Activated effector memory CD4-positive, alpha-beta T cell treated with anti-CD3 and anti-CD28 coated beads, Interleukin-2, amount 50 U/mL, for 16 hours (primary cell): ENCODE data around the gene ANKRD28.
"Not testable (repeated sequence)": the region's sequence is repeated elsewhere in the genome, so short reads cannot be mapped to it uniquely, and the experiment has no call there.

ENCODE experiments used
- DNase-seq: peaks from one replicate; pipeline ENCODE4 v3.0.0-alpha.2; 2020

The ANKRD28 gene

GRCh38 chr3:15797642-15798303, at the start of gene ANKRD28:
ANKRD28 (minus strand) TSS chr3:15797979; CDS start chr3:15796521, 1,458 bp downstream.
- DNase-seq, result no peak

- no peak for DNase-seq
These were observed 49.5 kb upstream of the ANKRD28 start for GRCh38 chr3:15847239-15847638.

GRCh38 chr3:15846606-15847005, 48.8 kb upstream of the ANKRD28 start:
- no peak for DNase-seq

DNA sequence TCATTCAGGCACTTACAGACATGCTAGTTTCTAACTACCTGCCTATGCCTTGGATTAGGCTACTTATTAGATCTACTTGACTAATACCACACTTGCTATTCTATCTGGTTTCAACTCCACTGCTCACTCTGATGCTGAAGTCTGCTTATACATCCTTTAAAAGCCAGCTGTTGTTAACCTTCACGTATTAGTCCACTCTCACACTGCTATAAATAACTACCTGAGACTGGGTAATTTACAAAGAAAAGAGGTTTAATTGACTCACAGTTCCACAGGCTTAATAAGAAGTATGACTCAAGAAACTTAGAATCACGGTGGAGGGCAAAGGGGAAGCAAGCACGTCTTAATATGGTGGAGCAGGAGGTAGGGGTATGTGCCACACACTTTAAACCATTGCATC, 47.7 kb upstream of the ANKRD28 start:
- DNase-seq, result no peak

DNA sequence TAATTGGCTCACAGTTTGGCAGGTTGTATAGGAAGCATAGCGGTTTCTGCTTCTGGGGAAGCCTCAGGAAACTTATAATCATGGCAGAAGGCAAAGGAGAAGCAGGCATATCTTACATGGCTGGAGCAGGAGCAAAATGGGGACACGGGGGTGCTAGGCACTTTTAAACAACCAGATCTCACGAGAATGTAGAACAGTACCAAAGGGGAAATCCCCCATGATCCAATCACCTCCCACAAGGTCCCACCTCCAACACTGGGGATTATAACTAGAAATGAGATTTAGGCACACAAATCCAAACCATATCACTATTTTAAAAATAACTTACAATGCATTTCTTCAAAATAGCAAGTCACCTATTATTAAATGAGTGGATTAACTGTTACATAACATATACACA, 47.1 kb upstream of the ANKRD28 start:
- DNase-seq, result no peak

DNA sequence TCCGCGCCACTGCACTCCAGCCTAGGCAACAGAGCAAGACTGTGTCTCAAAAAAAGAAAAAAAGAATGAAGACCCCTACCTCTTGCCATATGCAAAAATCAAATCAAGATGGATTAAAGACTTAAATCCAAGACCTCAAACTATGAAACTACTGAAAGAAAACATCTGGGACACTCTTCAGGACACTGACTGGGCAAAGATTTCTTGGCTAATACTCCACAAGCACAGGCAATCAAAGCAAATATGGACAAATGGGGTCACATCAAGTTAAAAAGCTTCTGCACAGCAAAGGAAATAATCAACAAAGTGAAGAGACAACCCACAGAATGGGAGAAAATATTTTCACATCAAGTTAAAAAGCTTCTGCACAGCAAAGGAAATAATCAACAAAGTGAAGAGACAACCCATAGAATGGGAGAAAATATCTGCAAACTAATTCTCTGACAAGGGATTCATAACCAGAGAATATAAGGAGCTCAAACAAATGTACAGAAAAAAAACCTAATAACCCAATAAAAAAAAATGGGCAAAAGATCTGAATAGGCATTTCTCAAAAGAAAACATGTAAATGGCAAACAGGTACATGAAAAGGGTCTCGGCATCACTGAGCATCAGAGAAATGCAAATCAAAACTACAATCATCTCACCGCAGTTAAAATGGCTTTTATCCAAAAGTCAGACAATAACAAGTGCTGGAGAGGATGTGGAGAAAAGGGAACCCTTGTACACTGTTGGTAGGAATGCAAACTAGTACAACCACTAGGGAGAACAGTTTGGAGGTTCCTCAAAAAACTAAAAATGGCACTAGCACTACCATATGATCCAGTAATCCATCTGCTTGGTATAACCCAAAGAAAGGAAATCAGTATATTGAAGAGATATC, 43.6 kb upstream of the ANKRD28 start:
- DNase-seq, result not testable (repeated sequence)

DNA sequence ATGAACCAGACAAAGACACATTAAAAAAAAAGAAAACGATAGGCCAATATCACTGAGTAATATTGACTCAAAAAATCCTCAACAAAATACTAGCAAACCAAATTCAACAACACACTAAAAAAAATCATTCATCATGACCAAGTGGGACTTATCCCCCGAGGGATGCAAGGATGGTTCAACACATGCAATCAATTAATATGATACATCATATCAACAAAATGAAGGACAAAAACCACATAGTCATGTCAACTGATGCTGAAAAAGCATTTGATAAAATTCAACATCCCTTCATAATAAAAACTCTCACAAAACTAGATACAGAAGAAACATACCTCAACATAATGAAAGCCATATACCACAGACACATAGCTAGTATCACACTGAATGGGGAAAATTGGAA, 41.8 kb upstream of the ANKRD28 start:
- no peak for DNase-seq

DNA sequence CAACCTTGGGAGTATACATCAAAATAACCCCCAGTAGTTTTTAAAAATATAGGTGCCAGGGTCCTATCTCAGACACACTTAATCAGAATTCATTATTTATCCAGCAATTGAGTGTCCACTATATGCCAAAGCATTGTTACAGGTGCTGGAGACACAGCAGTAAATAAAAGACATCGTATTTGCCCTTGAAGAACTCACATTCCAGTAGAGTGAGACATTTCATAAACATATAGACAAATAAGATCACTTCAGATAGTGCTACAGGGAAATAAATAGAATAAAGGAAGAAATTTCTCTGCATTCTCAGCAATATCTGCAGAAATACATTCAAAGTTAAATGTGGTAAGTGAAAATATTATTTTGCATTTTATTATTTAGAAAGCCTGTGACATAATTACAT, 34.1 kb upstream of the ANKRD28 start:
- no peak for DNase-seq

- DNase-seq, result no peak
These were observed 27.2 kb upstream of the ANKRD28 start for GRCh38 chr3:15825016-15825415.

DNA sequence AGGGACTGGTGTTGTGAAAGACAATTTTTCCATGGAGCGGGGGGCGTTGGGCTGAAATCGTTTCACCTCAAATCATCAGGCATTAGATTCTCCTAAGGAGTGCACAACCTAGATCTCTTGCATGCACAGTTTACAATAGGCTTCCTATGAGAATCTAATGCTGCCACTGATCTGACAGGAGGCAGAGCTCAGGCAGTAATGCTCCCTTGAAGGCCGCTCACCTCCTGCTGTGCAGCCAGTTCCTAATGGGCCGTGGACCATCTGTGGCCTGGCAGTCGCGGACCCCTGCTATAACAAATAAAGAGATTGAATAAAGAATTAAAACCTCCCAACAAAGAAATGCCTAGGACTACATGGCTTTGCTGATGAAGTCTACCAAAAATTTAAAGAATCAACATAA, 25.3 kb upstream of the ANKRD28 start:
- DNase-seq, result no peak

DNA sequence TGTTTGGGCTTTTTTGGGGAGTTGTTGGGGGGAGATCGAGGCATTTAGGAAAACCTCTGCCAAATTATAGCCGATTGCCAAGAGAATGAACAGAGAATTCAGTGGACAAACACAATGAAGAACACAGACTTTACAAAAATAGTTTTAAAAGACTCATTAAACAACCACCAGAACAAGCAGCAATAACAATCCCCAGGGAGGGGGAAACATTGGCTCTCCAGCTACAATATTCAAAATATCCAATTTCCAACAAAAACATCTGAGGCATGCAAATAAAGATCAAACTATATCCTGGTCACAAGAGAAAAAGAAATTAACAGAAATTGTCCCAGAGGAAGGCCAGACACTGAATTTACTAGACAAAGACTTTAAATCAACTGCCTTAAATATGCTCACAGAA, 24.5 kb upstream of the ANKRD28 start:
- no peak for DNase-seq

DNA sequence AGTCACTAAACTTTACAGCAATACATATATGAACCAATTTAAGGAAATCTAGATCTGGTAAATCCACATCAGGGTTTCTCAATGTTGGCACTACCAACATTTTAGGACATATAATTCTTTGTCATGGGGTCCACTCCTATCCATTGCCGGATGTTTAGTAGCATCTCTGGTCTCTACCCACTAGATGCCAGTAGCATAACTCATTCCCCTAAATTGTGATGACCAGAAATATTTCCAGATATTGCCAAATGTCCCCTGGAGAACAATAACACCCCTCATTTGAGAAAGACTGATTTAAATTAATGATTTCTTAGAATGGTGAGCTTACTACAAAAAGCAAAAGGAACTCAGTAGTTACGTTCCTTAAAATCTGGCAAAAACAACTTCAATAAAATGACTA, 23.1 kb upstream of the ANKRD28 start:
- DNase-seq, result no peak

GRCh38 chr3:15819576-15819975, 21.8 kb upstream of the ANKRD28 start:
- DNase-seq, result no peak

DNA sequence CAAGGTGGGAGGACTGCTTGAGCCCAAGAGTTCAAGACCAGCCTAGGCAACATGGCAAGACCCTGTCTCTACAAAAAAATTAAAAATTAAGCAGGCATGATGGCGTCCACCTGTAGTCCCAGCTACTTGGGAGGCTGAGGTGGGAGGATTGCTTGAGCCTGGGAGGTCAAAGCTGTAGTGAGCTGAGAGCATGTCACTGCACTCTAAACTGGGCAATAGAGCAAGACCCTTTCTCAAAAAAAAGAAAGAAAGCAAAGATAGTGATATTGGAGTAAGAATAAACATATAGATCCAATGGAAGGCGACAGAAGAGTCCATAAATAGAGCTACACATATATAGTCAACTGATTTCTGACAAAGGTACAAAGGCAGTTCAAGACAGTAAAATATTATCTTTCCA, 21.3 kb upstream of the ANKRD28 start:
- DNase-seq, result no peak

DNA sequence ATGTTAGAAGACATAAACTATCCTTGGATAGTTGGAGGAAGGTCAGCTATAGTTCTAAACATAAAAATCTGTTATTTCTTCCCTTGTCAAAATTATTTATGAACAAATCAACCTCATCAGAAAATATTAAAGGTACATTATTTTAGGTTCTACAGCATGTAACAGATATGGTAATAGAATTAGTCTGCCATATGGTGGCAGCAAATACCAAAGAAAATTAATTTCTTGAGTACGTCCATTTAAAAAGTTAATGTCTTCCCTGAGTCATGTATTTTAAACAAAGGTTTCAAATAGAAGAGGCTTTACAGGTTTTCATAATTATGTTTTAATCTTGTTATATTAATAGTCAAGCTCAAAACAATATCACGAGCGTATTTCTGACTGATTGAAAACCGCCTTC, 17.9 kb upstream of the ANKRD28 start:
- no peak for DNase-seq

DNA sequence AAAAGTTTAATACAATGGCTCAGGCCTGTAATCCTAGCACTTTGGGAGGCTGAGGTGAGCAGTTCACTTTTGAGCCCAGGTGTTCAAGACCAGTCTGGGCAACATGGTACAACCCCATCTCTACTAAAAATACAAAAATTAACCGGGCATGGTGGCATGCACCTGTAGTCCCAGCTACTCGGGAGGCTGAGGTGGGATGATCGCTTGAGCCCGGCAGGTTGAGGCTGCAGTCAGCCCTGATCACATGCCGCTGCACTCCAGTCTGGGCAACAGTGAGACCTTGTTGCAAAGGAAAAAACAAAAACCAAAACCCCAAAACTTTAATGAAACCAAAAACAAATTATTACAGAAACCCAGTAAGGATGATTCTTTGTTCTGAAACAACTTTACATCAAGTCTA, 15.3 kb upstream of the ANKRD28 start:
- not testable (repeated sequence) for DNase-seq

DNA sequence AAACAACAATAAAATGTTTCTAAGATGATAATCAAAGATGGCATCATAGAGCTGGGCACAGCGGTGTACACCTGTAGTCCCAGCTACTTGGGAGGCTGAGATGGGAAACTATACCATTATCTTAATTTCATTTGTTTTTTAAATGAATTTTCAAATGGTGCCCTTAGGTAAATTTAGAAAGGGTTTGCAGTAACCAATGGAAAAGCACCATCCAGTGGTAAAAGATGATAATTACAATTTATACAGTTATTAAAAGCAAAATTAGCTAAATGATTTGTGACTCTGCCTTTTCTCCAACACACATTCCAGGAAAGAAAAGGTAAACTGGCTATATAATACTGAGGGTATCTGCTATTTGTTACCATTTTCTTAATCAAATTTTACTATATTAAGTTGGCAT, 14.4 kb upstream of the ANKRD28 start:
- no peak for DNase-seq

- no peak for DNase-seq
These were observed 12.9 kb upstream of the ANKRD28 start for GRCh38 chr3:15810702-15811101.

DNA sequence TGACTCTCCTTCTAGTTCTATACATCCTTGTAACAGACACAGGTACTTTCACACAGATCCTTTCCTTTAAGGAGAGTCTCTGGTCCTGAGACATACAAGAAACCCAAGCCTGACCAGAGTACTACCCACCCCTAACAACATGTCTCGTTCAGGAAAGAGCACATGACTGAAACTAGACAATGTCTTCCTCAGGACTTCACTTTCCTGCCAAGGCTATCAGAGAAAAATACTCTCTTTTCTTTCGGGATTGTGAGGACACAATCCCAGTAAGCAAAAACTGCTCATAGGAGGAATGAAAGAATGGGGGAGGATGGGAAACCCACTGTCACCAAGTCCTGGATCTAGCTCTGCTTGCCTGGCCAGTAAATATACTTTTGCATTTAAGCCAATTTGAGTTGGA, 11.5 kb upstream of the ANKRD28 start:
- DNase-seq, result no peak

- no peak for DNase-seq
These were observed 11.0 kb upstream of the ANKRD28 start for GRCh38 chr3:15808679-15809310.

- no peak for DNase-seq
These were observed 8.0 kb upstream of the ANKRD28 start for GRCh38 chr3:15805756-15806266.

DNA sequence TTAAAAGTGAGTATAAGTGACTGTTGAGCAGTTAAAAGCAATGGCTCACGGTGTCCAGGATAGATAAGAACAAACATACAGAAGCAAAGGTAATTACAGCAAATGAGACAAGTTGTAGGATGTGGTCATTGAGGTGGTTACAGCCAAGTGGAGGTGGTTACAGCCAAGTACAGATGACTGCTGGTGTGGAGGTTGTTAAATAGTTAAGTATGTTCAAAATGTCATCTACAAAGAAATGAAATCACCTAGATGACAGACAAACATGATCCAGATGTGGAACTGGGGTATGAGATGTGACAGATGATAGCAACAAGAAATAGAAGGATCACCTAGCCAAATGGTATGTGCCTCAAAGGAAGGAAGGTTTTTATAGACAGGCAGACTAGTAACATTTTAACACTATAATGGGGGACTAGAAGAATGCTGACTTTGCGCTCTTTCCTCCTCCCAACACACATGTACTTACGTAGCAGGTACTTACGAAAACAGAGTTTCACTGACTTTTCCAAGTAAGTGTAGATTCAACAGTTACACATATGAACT, 6.8 kb upstream of the ANKRD28 start:
- DNase-seq, result no peak

DNA sequence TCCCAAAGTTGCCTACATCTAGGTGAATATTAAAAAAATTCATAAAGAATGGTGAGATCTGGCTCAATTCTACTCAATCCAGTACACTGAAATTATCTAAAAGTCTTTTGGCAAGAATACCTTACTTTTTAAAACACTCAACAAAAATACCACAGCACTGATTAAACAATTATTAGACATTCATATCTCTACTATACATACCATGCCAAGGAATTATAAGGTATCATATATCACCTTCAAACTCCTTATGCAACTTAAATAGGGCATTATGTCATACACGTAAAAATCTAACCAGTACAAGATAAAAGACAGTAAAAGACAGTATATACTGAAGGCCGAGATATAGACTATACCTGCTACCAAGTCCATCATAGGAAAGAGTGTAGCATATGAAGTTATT, 6.1 kb upstream of the ANKRD28 start:
- DNase-seq, result no peak

GRCh38 chr3:15801298-15801697, 3.5 kb upstream of the ANKRD28 start:
- DNase-seq, result no peak
